Caco-2 (cell line): Measurements from ENCODE around the gene DEFB132. TPM values are rescaled to one million over a fixed set of nuclear protein-coding genes. Genes with fewer than 3 reads are reported as not detected.

Experiments used
- BruUV-seq: library from RNA; stranded (reverse); fragments of 400-500 nt; replicated peaks from 2 replicates; lab custom pipeline; 2021; lab: Mats Ljungman, UMichigan
- CTCF ChIA-PET: fragments of 300-600 bp; sonication (Branson Sonifier 250); formaldehyde crosslinking; loops from one replicate; lab custom pipeline; 2022; ENCODE audit warnings: antibody characterized with exemption; lab: Charles Lee
- POLR2A ChIA-PET: fragments of 300-600 bp; sonication (Branson Sonifier 250); formaldehyde crosslinking; loops from one replicate; lab custom pipeline; 2022; ENCODE audit warnings: antibody characterized with exemption; lab: Charles Lee
- DNase-seq, 2 experiments: peaks; one replicate each; pipeline versions ENCODE4 v3.0.0 to v3.0.0-alpha.2; 2020 to 2022
- H3K27me3 ChIP-seq: replicated peaks from 2 replicates; pipeline ENCODE4 v1.6.0; 2011; ENCODE audit warnings: low read length; ENCODE audit not compliant: control insufficient read depth, insufficient read depth
- H3K36me3 ChIP-seq: 2 replicates; pipeline ENCODE4 v1.5.1; 2011; ENCODE audit warnings: low read length; ENCODE audit not compliant: control insufficient read depth, insufficient read depth
- H3K4me1 ChIP-seq: fragments of 250-450 bp; sonication (Bioruptor Pico); 2 replicates; pipeline ENCODE4 v1.5.1; 2020; ENCODE audit warnings: mild to moderate bottlenecking
- H3K4me3 ChIP-seq: 2 replicates; pipeline ENCODE4 v1.5.1; 2011; ENCODE audit warnings: low read depth, mild to moderate bottlenecking, control low read depth, low read length
- H3K9me3 ChIP-seq: fragments of 250-450 bp; sonication (Bioruptor Pico); 2 replicates; pipeline ENCODE4 v1.5.1; 2020; ENCODE audit warnings: mild to moderate bottlenecking, moderate library complexity
- H3K27ac Mint-ChIP-seq: one replicate; pipeline ENCODE4 v1.8.0; 2022; ENCODE audit warnings: mixed read lengths; ENCODE audit not compliant: unreplicated experiment
- H3K27me3 Mint-ChIP-seq: one replicate; pipeline ENCODE4 v1.8.0; 2022; ENCODE audit warnings: mixed read lengths; ENCODE audit not compliant: insufficient read depth, unreplicated experiment
- H3K36me3 Mint-ChIP-seq: one replicate; pipeline ENCODE4 v1.8.0; 2022; ENCODE audit warnings: mild to moderate bottlenecking, mixed read lengths; ENCODE audit not compliant: insufficient read depth, unreplicated experiment
- H3K4me1 Mint-ChIP-seq: one replicate; pipeline ENCODE4 v1.8.0; 2022; ENCODE audit warnings: low read depth, mixed read lengths; ENCODE audit not compliant: unreplicated experiment
- H3K4me3 Mint-ChIP-seq: one replicate; pipeline ENCODE4 v1.8.0; 2022; ENCODE audit warnings: mild to moderate bottlenecking, moderate library complexity, mixed read lengths; ENCODE audit not compliant: unreplicated experiment
- H3K9me3 Mint-ChIP-seq: one replicate; pipeline ENCODE4 v1.8.0; 2022; ENCODE audit warnings: mixed read lengths; ENCODE audit not compliant: unreplicated experiment
- intact Hi-C: fragments of 100-400 bp; cut with micrococcal nuclease; formaldehyde crosslinking; loops from one replicate; pipeline ENCODE4 v1.10.0; 2022; ENCODE audit not compliant: unreplicated experiment
- total RNA-seq: library from RNA; stranded (reverse); gene quantifications from 2 replicates; pipeline ENCODE4 v1.2.3, GENCODE V29; 2022
- TF ChIP-seq, protein P1 (sequence below), 2 experiments: fragments of 200-600 bp in 1 of 2; IDR thresholded peaks; 1 replicate in 1 of 2; 2 replicates in 1 of 2; pipeline versions ENCODE4 v1.5.1 to v1.8.0; 2011 to 2022; ENCODE audit warnings: antibody characterized with exemption in 1 of 2, control low read depth in 1 of 2, inconsistent platforms in 1 of 2, low read depth in 1 of 2, low read length in 1 of 2, mild to moderate bottlenecking in 1 of 2, moderate library complexity in 1 of 2; ENCODE audit not compliant: insufficient read depth in 1 of 2, severe bottlenecking in 1 of 2, unreplicated experiment in 1 of 2

The DEFB132 gene
- total RNA-seq, 1 experiment from 2014 or later, result not detected

DNA sequence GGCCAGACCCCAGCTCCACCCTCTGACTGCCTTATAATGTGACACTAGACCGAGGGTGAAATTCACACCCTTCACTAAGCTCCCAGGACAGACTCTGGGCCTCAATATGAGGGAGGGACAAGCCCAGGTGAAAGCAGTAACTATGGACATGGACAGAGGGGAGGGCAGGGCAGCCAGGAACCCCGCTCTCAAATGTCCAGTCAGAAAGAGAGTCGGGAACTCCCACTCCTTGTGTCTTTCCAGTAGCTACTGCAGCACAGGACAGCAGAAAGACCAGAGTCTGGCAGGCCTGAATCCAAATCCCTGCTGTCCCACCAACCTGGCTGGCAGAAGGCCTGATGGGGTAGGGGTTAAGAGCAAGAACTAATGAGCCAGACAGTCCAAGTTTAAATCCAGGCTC, 26.6 kb downstream of the DEFB132 start:
- DNase-seq, result no peak
- no TSS peak for BruUV-seq
- peaks cover 3% of the 10 kb centered on the region; the same call in 1 of the 2 replicates for H3K4me1 ChIP-seq
- Mint-ChIP-seq H3K27ac (no peak overlapping the region), H3K4me3 (no peak overlapping the region), H3K9me3 (no peaks in the 10 kb centered on the region), H3K27me3 (no peaks in the 10 kb centered on the region), H3K4me1 (no peaks in the 10 kb centered on the region), H3K36me3 (no peaks in the 10 kb centered on the region)
- H3K36me3 ChIP-seq, result peaks cover 2% of the 10 kb centered on the region
- ChIA-PET CTCF (no interaction called here), POLR2A (no interaction called here)
- H3K9me3 ChIP-seq, result no peaks in the 10 kb centered on the region
- intact Hi-C loops, result no loop called here
- TF ChIP-seq, protein P1, sequence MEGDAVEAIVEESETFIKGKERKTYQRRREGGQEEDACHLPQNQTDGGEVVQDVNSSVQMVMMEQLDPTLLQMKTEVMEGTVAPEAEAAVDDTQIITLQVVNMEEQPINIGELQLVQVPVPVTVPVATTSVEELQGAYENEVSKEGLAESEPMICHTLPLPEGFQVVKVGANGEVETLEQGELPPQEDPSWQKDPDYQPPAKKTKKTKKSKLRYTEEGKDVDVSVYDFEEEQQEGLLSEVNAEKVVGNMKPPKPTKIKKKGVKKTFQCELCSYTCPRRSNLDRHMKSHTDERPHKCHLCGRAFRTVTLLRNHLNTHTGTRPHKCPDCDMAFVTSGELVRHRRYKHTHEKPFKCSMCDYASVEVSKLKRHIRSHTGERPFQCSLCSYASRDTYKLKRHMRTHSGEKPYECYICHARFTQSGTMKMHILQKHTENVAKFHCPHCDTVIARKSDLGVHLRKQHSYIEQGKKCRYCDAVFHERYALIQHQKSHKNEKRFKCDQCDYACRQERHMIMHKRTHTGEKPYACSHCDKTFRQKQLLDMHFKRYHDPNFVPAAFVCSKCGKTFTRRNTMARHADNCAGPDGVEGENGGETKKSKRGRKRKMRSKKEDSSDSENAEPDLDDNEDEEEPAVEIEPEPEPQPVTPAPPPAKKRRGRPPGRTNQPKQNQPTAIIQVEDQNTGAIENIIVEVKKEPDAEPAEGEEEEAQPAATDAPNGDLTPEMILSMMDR (IDR thresholded peaks at IDR 0.05; ENCODE audit: insufficient read depth in 1 of 2, low read depth in 1 of 2, low read length in 1 of 2, severe bottlenecking in 1 of 2, unreplicated experiment in 1 of 2), result no peak
- H3K4me3 ChIP-seq, result no peak overlapping the region
- no peaks in the 10 kb centered on the region for H3K27me3 ChIP-seq

DNA sequence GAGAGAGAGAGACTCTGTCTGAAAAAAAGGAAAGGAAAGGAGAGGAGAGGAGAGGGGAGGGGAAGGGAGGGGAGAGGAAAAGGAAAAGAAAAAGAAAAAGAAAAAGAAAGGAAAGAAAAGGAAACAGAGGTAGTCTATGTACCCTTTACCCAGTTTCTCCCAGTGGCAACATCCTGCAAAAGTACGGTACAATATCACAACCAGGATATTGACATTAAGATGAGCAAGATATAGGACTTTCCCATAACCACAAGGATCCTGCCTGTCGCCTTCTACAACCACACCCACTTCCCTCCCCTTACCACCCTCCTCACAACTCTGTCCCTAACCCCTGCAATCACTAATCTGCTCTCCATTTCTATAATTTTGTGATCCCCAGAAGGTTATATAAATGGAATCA, 29.0 kb downstream of the DEFB132 start:
- intact Hi-C loops, result no loop called here
- TF ChIP-seq, protein P1 (IDR thresholded peaks at IDR 0.05; ENCODE audit: insufficient read depth in 1 of 2, low read depth in 1 of 2, low read length in 1 of 2, severe bottlenecking in 1 of 2, unreplicated experiment in 1 of 2), result no peak
- Mint-ChIP-seq H3K27me3 (no peaks in the 10 kb centered on the region), H3K4me3 (no peak overlapping the region), H3K36me3 (no peaks in the 10 kb centered on the region), H3K27ac (no peak overlapping the region), H3K4me1 (no peaks in the 10 kb centered on the region), H3K9me3 (no peaks in the 10 kb centered on the region)
- Histone ChIP-seq H3K27me3 (no peaks in the 10 kb centered on the region), H3K9me3 (no peaks in the 10 kb centered on the region), H3K4me1 (peaks cover 18% of the 10 kb centered on the region), H3K4me3 (no peak overlapping the region), H3K36me3 (no peaks in the 10 kb centered on the region; the same call in 1 of the 2 replicates)
- no TSS peak for BruUV-seq
- CTCF ChIA-PET, result no interaction called here
- POLR2A ChIA-PET, result no interaction called here
- no peak for DNase-seq

DNA sequence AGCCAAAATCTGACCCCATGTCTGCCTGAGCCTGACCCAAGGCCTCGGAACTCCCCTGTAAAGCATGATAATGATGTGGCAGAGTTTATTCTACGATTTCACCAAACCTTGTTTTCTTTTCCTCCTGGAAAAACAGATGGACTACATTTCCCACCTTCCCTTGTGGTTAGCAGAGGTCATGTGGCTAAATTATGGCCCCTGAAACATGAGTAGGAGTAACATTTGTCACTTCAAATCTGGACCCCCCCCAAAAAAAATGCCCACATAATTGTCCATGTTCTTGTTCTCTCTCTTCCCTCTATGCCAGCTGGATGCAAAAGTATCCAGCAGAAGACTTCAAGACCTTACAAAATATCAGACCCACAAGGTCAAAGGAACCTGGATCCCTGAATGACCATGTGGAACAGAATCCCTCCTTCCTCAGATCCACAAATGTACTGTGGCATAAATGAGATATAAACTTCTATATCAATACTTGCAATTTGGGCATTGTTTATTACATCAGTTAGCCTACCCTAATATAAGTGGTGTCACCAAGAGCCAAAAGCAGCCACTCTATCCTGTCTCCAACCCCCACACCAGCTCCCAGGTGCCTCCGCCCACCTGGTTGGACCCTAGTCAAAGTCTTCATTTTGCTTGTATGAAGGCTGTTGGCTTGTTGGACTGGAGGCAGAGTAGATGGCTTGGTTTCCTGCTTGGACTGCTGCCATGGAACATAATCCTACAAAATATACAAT, 31.6 kb downstream of the DEFB132 start:
- intact Hi-C loops, result no loop called here
- no TSS peak for BruUV-seq
- TF ChIP-seq, protein P1 (IDR thresholded peaks at IDR 0.05; ENCODE audit: insufficient read depth in 1 of 2, low read depth in 1 of 2, low read length in 1 of 2, severe bottlenecking in 1 of 2, unreplicated experiment in 1 of 2), result no peak
- Mint-ChIP-seq H3K27me3 (no peaks in the 10 kb centered on the region), H3K4me1 (no peaks in the 10 kb centered on the region), H3K4me3 (no peak overlapping the region), H3K36me3 (no peaks in the 10 kb centered on the region), H3K27ac (no peak overlapping the region), H3K9me3 (no peaks in the 10 kb centered on the region)
- CTCF ChIA-PET, result no interaction called here
- POLR2A ChIA-PET, result no interaction called here
- Histone ChIP-seq H3K36me3 (no peaks in the 10 kb centered on the region), H3K9me3 (no peaks in the 10 kb centered on the region), H3K27me3 (no peaks in the 10 kb centered on the region), H3K4me1 (peaks cover 20% of the 10 kb centered on the region), H3K4me3 (peak overlapping the region; percentile 74)
- no peak for DNase-seq
